ENCODE data around the gene FCMR.
"Not testable (repeated sequence)": the region's sequence is repeated elsewhere in the genome, so short reads cannot be mapped to it uniquely, and the experiment has no call there.

Gene FCMR

DNA sequence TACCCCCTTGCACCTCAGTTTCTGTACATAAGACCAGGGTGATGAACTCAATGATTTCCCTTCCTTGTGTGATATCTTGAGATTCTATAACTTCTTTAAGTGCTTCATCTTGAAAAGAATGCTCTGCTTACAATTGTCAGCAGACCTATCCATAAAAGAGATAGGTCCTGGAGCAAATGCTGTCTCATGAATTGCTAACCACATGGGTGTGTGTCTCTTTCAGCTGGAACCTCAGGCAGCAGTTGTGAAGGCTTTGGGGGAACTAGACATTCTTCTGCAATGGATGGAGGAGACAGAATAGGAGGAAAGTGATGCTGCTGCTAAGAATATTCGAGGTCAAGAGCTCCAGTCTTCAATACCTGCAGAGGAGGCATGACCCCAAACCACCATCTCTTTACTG is 53.5 kb downstream of the FCMR start:
- no peak for DNase-seq

DNA sequence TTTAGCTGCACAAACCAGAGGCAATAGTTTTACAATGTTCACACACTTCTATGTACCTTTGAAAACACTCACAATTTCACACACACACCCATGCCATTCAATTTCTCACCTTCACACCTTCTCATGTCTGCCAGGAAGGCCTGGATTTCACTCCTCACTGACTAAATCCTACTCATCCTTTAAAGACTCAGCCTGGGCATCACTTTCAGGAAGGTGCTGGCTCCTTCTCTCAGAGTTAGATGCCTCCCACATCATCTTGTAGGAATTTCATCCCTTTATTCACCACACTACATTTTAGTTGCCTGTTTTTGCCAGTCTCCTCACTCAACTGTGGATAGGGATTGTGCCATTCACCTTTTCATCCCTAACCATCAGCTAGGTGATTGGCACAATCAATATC is 54.0 kb downstream of the FCMR start:
- no peak for DNase-seq

DNA sequence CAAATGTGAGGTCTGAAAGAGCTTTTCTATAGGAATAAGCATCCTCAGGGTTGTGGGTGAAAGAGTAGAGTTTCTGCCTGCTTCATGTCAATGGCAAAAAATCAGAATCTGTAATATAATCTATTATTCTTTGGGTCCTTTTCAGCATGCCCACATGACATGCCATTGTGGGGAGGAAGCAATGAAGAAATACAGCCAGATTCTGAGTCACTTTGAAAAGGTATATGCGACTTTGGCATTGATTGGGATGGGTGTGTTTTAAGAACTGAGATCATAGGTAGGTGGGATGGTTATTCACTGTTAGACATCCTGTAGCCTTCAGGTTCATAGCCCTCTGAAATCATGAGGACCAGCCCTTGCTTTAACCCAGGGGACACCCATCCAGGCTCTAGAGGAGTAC is 54.5 kb downstream of the FCMR start:
- DNase-seq: no peak

DNA sequence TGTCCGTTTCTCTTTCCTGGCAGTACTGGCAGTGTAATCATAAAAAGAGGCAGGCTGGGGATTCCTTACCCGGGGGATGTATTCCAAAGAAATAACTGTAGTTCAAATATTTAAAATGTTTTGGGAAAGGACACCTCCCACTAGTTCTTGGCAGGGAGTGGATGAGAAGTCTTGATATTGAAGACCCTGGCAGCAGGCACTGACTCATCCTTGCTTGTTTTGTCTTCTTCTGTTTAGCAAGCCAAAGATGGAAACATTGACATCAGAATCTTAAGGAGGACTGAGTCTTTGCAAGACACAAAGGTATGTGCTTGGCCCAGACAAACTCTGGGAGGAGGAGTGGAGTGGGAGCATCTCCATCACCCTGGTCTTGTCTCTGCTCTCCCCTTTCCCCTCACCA is 55.7 kb downstream of the FCMR start:
- no peak for DNase-seq

DNA sequence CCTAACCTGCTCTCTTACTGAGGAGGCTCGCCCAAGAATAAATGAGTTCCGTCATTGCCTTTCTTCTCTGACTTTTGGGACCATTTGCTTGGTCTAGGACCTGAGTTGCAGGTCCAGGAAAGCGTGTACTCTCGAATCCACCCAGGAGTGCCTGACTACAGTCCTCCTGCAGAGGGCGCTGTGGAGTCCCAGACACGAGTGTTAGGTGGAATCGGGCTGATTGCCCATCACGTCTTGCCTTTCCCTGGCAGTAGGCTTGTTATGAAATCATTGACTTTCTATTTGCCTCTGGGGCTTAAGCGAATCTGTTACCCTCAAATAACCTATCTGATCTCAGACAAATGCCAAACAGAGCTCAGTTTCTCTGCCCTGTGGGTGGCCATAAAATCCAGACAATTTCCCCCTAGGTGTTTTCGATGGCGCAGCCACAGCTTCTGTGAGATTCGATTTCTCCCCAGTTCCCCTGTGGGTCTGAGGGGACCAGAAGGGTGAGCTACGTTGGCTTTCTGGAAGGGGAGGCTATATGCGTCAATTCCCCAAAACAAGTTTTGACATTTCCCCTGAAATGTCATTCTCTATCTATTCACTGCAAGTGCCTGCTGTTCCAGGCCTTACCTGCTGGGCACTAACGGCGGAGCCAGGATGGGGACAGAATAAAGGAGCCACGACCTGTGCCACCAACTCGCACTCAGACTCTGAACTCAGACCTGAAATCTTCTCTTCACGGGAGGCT is 56.6 kb downstream of the FCMR start, which contains the start of gene IL20:
TSS of gene IL20 (plus strand) at position 685 of the 733 bp plus-strand sequence. CDS start 230 bp downstream, outside the sequence.
- DNase-seq: peak; percentile 88

DNA sequence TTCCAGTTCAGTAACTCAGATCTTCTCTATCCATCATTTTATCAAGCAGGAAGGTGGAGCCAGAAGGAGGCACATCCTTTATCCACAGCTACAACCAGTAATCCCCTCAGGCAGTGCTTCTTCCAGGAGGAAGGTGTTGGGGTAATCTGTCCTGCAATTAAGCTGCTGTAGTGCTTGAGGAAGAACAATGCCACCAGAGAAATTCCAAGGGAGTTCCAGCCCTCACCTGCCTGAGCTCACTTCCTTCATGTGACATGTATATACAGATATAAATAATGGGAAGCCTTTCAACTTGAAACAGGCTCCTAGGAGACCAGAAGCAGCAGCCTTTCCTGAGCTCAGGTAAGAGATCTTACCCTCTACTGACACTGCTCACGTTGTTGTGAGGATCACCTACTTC is 58.5 kb downstream of the FCMR start:
- no peak for DNase-seq

DNA sequence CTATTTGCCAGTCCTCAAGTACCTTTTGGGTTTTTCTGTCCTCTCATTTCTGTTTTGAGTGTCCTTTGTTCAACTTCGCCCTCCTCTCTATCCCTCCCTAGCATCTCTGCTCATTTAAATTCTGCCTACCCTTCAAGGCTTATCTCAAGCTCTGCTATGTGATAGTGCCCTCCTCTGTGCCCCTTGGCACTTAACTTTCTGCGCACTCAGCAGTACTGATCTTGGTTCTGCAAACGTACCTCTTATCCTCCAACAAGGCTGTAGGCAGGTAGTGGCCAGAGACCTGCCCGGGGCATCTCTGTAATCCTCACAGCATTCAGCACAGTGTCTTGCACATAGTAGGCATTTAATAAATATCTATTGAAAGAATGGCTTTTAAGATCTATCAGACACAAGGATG is 61.6 kb downstream of the FCMR start:
- DNase-seq: no peak

DNA sequence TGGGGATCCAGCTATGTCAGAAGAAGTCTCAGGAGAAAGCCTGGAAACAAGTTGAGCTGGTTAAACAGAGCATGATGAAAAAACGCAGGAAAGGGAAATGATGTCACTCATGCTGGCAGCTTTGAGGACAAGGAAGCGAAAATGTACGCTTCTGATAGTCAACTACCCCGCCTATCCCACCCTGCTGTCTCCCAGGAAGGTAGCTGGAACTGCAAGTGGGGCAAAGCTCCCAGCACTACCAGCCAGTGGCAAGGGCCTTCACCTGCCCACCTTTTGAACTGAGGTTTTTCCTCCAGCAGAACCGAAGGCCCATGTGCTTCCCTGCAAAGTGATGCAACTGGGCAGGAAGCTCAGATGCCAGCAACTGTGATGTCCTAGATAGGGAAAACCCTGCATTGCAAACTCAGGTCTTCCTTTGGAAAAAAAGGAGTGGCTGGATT is 62.6 kb downstream of the FCMR start:
- DNase-seq: no peak

DNA sequence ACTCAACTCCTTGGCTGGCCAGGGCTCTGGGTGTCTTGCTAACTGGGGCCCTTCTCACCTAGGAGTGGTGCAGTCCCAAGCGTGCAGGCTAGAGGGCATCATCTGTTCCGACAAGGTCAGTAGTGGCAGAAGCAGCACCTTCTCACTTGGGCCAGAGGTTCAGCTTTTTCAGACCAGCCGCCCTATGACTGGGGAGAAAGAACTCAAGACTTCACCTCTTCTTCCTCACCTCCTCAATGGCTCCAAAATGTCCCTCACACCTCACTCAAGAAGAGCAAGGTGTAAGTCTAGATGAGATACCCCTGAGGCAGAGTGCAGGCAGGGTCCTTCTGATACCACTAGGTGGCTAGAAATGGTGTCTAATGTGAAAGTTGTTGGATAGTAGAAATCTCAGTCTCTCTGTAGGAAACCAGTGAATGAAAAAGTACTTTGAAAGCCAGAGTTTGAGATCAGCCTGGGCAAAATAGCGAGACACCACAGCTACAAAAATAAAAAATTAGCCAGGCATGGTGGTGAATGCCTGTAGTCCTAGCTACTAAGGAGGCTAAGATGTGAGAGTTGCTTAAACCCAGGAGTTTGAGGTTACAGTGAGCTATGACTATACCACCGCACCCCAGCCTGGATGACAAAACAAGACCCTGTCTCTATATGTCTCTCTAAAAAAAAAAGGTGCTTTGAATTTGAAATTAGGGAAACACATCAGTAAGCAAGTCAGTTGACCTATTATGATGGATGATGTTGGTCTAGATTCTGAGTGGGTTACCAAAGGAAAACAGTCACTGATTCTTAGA is 64.9 kb downstream of the FCMR start:
- DNase-seq: no peak

DNA sequence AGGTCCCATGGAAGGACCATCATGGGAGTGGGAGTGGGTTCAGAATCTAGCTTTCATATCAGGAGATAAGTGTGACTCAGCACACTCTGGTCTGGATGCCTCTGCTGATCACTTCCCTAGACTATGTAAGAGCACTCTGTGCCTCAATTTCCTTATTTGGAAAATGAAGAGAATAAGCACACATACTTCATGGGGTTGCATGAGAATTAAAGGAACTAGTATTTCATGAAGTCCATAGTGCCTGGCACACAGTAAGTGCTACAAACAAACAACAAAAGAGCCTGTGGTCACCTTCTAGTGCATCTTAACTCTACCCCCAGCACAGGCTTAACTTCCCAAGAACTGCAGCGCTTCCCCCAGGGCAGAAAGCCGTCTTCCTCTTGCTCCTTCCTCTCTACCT is 65.9 kb downstream of the FCMR start:
- DNase-seq: no peak

DNA sequence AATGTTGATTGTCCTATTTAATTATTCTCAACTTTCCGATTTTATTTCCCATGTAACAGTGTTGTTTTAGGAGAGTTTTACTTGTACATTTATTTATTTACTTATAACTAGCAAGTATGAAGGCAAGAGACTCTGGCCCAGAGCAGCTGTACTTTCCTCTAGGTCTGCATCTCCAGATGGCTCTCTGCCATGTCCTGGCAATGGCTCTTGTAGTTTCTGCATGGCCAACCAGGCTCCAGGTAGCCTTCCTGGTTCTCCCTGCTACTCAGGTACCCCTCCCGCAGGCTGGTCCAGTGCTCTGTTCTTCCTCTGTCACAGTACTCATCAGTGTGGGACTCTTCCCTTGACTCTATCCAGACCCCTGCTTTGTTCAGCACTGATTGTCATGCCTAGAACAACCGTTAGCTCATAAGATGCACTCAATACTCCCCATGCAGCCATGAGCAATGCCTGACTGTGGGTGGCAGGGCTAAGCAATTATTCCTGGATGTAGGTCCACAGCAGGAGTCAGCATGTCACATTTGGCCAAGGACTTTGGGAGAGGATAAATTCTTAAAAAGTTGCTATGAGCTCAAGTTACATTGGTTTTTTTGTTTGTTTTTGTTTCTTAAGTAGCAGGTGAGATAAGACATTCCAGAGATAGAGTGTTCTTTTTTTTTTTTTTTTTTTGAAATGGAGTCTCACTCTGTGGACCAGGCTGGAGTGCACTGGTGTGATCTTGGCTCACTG is 67.2 kb downstream of the FCMR start:
- DNase-seq: no peak

DNA sequence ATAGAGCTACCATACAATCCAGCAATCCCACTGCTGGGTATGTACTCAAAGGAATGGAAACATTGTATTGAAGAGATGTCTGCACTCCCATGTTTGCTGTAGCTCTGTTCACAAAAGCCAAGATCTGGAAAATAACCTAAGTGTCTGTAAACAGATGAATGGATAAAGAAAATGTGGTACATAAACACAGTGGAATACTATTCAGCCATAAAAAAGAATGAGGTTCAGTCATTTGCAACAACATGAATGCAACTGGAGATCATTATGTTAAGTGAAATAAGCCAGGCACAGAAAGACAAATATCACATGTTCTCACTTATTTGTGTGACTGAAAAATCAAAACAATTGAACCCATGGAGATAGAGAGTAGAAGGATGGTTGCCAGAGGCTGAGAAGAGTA is 68.0 kb downstream of the FCMR start:
- not testable (repeated sequence) for DNase-seq
